ENCODE data around the gene NOS1.
"Not testable (repeated sequence)": the region's sequence is repeated elsewhere in the genome, so short reads cannot be mapped to it uniquely, and the experiment has no call there.

The NOS1 gene

GRCh38 chr12:117243488-117243887 lies 117.9 kb downstream of the NOS1 start:
- DNase-seq, result no peak

DNA sequence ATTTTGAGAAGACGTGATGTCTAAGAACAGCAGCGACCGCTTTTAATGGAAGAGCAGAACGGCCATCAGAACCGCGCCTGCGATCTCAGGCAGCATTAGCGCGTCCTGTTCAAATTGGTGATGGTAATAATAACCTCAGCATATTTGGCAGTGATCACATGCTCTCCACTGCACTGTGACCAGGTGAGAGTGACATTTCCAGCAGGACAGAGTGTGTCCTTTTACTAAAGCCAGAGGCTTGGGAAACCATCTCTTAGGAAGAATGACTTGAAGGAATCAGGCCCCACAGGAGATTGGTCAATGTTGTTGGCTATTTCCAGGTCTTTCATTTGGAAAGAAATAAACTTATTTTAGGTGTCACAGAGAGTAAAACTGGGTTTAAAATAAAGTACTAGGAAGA lies 119.7 kb downstream of the NOS1 start:
- DNase-seq, result no peak

DNA sequence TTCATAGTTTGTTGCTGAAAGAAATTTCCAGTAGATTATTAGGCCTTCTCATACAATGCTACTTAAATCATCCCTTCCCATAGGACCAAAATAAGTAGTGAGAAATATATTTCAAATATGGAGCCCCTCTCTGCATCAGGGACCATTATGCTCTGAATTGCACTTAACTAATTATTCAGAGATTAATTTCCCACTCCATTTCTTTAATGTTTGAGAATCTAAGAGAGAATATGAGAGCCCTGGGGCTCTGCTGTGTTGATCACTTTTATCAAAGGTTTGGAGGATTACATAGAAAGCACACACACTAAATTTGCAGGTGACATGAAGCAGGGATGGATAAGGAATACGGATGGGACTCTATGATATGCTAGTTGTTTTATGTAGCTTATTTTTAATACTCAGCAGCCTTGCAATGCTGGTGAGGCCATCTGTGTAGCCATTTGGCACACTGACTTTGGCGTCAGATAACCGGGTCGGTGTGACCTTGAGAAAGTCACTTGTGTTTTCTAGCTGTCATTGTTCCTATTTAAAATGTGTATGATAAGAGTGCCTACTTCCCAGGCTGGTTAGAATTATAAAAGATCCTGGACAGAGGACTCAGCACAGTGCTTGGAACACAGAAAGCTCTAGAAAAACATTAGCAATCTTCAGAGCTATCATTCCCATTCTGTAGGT lies 121.2 kb downstream of the NOS1 start:
- DNase-seq, result no peak

DNA sequence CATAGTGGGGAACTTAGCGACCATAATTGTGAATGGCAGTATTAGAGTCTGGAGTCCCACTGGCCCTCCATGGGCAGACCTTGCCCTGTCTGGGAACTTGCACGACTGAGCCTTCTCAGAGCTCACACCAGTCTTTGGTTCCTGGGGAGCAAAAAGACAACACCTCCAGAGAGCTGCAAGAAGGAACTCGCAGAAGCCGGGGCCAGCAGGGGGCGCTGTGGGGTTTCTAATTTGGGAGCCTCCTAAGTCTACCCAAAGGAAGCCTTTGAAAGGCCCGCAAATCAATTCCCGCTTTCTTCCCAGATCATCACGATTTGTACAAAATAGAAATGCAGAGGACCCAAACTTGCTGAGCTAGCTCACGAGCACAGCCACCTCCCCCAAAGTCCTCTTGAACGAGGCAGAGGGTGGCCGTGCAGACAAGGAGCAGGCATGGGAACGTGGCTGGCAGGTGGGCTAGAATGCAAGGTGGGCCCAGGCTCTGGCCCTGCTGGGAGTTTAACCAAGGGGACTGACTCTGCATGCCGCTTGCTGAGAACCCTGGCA lies 124.9 kb downstream of the NOS1 start:
- peak; percentile 78 for DNase-seq

GRCh38 chr12:117235261-117235660 lies 126.2 kb downstream of the NOS1 start:
- DNase-seq, result no peak

- no peak for DNase-seq
Measured at GRCh38 chr12:117234441-117234840, 127.0 kb downstream of the NOS1 start.

DNA sequence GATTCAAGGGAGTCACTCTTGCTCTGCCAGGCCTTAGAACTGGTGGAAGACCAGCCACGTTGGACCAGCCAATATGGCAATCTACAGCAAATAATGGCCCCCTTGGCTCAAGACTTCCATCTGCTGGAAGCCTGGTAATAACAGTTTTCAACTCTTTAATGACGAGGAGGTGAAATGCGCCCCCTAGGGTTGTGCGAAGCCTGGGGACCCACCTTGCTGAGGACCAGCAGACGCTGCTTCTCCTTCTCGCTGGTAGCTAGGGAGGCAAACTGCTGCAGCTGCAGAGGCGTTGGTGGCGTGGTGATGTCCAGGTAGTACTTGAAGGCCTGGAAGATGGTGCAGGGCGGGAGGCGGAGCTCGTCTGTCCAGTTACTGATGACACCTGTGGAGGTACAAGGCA lies 129.7 kb downstream of the NOS1 start:
- no peak for DNase-seq

- DNase-seq, result no peak
Measured at GRCh38 chr12:117228239-117228638, 133.2 kb downstream of the NOS1 start.

DNA sequence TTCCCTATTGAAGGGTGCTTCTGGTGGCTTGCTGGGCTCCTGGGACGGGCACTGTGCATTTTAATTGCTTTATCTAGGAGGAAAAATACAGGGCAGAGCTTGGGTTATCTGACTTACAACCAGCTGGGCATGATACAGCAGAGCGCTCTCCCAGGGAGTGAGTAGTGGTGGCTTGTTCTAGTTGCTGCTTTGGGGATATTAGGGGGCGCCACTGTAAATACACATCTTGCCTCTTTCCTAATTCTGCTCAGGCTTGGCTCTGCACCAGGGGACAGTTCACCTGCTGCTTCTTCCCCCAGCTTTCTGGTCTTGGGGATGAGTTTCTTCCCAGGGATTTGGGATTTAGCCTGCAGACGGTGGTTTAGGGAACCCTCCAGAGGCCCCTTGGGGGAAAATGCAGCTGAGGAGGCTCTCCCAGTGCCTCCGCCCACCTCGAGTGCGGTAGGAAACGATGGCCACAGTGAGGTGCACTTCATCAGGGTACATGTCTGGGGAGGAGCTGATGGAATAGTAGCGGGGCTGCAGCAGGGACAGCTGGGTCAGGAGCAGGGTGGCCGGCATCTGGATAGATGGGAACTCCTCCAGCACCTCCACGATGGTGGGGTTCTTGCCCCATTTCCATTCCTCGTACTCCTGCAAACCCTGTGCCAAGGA lies 134.3 kb downstream of the NOS1 start:
- DNase-seq, result no peak

- DNase-seq, result no peak
Measured at GRCh38 chr12:117226505-117226904, 134.9 kb downstream of the NOS1 start.

DNA sequence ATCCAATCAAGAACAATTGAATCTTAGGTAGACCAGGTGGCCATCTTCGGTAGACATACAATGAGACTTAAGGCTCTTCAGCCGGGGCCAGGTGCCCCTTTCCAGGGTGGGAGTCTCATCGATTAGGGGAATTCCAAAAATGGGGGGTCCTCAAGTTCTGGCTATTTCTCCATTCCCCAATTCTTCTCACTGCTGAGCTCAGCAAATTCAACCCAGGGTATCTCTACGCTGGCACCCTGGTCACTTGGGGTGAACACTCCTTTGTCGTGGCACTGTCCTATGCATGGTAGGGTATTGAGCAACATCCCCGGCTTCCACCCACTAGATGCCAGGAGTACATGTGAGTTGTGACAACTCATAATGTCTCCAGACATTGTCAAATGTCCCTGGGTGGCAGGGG lies 136.2 kb downstream of the NOS1 start:
- no peak for DNase-seq

GRCh38 chr12:117220947-117221346 lies 140.5 kb downstream of the NOS1 start:
- not testable (repeated sequence) for DNase-seq

GRCh38 chr12:117218149-117218548 lies 143.3 kb downstream of the NOS1 start:
- no peak for DNase-seq

GRCh38 chr12:117216686-117217085 lies 144.7 kb downstream of the NOS1 start:
- no peak for DNase-seq

DNA sequence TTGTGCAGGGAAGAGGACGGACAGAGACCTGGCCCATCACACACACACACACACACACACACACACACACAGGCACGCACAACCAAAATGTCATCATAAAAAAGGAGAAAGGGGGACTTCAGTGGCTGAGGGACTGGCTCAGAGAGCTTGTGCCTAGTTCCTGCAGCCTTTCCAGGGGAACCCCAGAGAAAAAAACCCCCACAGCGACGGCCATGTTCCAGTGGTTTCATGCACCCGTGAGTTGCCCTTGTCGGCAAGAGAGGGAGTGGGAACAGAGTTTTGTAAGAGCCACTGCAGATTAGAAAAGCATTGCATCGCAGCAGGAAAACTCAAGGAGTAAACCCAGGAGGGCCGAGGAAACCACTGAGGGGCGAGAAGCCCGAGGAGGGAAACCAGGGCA lies 146.6 kb downstream of the NOS1 start:
- DNase-seq, result no peak

DNA sequence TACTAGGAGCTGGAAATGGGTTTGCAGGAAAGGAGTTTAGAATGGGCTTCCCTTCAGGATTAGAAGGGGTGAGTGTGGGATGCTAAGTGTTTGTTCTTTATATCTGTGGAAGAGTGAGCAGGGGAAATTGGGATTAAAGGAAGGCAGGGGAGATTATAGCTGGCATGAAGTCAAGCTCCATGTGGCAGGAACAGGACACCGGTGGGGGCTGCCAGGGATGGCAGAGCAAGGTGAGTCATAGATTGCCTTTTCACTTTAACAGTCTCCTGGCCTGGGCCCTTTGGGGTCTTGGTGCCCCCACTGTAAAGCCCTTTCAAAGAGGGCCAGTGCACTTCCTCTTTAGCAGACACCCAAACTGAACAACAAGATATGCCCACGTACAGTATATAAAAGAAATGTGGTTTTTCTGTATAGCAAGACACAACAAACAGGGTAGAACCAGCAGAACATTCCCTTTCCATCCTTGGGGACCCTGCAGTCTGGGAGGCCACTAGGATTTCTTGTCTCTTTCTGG lies 148.1 kb downstream of the NOS1 start:
- DNase-seq, result no peak

- DNase-seq, result peak; percentile 76
Measured at GRCh38 chr12:117212563-117213190, 148.7 kb downstream of the NOS1 start.

- no peak for DNase-seq
Measured at GRCh38 chr12:117210266-117210918, 151.0 kb downstream of the NOS1 start.

- DNase-seq, result no peak
Measured at GRCh38 chr12:117209626-117210025, 151.8 kb downstream of the NOS1 start.

GRCh38 chr12:117208811-117209455 lies 152.5 kb downstream of the NOS1 start:
- no peak for DNase-seq

DNA sequence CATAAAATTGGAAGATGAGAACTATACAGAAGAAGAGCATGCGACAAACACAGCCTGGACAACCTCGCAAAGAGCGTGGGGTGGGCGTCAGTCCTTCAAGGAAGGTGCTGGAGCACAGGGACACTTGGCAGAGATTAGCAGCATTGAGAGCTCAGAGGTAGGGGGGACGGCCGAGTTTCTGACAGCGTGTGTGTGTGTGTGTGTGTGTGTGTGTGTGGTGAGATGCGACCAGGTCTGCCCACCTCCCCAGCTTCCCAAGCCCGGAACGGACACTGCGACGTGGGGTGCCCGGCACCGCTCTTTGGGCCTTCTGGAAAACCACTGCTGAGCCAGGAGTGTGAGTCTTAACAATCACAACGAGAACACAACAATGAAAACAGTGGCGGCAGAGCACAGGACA lies 153.2 kb downstream of the NOS1 start:
- DNase-seq, result no peak

GRCh38 chr12:117207675-117208074 lies 153.8 kb downstream of the NOS1 start:
- no peak for DNase-seq

DNA sequence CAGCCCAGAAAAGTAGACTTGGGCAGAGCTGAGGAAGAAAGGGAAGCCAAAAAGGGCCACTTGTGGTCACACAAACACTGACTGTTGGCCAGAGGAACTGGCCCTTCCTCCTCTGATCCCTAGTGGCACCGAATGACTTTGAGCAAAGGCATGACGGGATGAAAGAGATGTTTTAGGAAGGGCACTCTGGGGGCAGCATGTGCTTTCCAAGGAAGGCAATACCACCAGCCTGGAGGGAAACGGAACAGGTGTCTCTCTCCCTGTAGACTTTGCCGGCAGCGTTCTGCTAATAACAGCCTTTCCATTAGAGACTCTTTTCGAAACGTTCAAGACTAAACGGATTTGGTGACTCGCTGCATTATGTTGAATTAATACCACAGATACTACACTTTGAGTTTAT lies 158.9 kb downstream of the NOS1 start:
- no peak for DNase-seq

All from NCI-H1105 (cell line).